Astrocyte (in vitro differentiated cells and primary cell): ENCODE measurements around the gene ANKRD36C.
"Not testable (repeated sequence)": the region's sequence is repeated elsewhere in the genome, so short reads cannot be mapped to it uniquely, and the experiment has no call there.

ENCODE experiments used
- EZH2 ChIP-seq: IDR thresholded peaks from 2 replicates; pipeline ENCODE4 v1.6.1; 2012; ENCODE audit warnings: mild to moderate bottlenecking, low read length, inconsistent platforms; ENCODE audit not compliant: insufficient read depth
- TF ChIP-seq, protein P1 (sequence below): IDR thresholded peaks from 2 replicates; pipeline ENCODE4 v1.5.1; 2011; ENCODE audit warnings: low read depth, mild to moderate bottlenecking, inconsistent platforms, low read length, moderate library complexity; ENCODE audit not compliant: insufficient read depth

DNA sequence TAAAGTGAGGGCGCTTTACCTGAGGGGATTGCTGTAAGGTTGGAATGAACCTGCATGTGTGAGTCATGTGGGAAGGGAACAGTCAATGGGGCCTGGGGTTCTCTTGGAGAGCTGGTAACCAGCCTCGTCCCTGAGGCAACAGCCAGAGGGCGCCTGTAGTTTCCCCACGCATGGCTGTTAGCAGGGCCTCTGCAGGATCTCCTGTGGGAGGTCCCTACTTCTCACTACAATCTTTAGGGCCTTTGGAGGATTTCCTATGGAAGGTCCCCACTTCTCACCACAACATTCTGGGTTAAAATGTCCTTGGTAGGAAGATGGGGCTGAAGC lies 19.5 kb upstream of the ANKRD36C start:
- TF ChIP-seq, protein P1, sequence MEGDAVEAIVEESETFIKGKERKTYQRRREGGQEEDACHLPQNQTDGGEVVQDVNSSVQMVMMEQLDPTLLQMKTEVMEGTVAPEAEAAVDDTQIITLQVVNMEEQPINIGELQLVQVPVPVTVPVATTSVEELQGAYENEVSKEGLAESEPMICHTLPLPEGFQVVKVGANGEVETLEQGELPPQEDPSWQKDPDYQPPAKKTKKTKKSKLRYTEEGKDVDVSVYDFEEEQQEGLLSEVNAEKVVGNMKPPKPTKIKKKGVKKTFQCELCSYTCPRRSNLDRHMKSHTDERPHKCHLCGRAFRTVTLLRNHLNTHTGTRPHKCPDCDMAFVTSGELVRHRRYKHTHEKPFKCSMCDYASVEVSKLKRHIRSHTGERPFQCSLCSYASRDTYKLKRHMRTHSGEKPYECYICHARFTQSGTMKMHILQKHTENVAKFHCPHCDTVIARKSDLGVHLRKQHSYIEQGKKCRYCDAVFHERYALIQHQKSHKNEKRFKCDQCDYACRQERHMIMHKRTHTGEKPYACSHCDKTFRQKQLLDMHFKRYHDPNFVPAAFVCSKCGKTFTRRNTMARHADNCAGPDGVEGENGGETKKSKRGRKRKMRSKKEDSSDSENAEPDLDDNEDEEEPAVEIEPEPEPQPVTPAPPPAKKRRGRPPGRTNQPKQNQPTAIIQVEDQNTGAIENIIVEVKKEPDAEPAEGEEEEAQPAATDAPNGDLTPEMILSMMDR = not testable (repeated sequence)
- not testable (repeated sequence) for TF ChIP-seq EZH2
